HepG2 (cell line): ENCODE data around the gene KIF25. TPM values are rescaled to one million over a fixed set of nuclear protein-coding genes. Genes with fewer than 3 reads are reported as not detected.

Experiments used
- BATF2 ChIP-seq: sonication (generic); formaldehyde crosslinking; IDR thresholded peaks from 2 replicates; pipeline ENCODE4 v1.8.0; 2022; ENCODE audit warnings: mild to moderate bottlenecking, missing genetic modification reagents, moderate library complexity
- CHCHD3 ChIP-seq: sonication (generic); formaldehyde crosslinking; IDR thresholded peaks from 2 replicates; pipeline ENCODE4 v1.8.0; 2022; ENCODE audit warnings: mild to moderate bottlenecking, missing genetic modification reagents, moderate library complexity
- ELK4 ChIP-seq: sonication (generic); formaldehyde crosslinking; IDR thresholded peaks from 2 replicates; pipeline ENCODE4 v1.9.0; 2021; ENCODE audit warnings: missing genetic modification reagents, borderline replicate concordance
- FOXK2 ChIP-seq: fragments of 450-650 bp; IDR thresholded peaks from 2 replicates; pipeline ENCODE4 v1.6.1; 2016
- KDM2A ChIP-seq: sonication (generic); formaldehyde crosslinking; IDR thresholded peaks from 2 replicates; pipeline ENCODE4 v1.4.0; 2020; ENCODE audit warnings: low read depth, missing genetic modification reagents, borderline replicate concordance
- MYC ChIP-seq: sonication (generic); formaldehyde crosslinking; IDR thresholded peaks from 2 replicates; pipeline ENCODE4 v1.9.0; 2021; ENCODE audit warnings: missing genetic modification reagents, borderline replicate concordance
- PLSCR1 ChIP-seq: sonication (generic); formaldehyde crosslinking; IDR thresholded peaks from 2 replicates; pipeline ENCODE4 v1.5.0; 2020; ENCODE audit warnings: missing genetic modification reagents, mild to moderate bottlenecking, borderline replicate concordance
- RAD51 ChIP-seq: fragments of 450-650 bp; IDR thresholded peaks from 2 replicates; pipeline ENCODE4 v1.6.1; 2016; ENCODE audit warnings: borderline replicate concordance
- REXO4 ChIP-seq: sonication (generic); formaldehyde crosslinking; IDR thresholded peaks from 2 replicates; pipeline ENCODE4 v1.8.0; 2022; ENCODE audit warnings: missing genetic modification reagents, mild to moderate bottlenecking, borderline replicate concordance
- RORA ChIP-seq: sonication (generic); formaldehyde crosslinking; IDR thresholded peaks from 2 replicates; pipeline ENCODE4 v1.5.0; 2020; ENCODE audit warnings: mild to moderate bottlenecking, missing genetic modification reagents, moderate library complexity
- SAFB2 ChIP-seq: sonication (generic); formaldehyde crosslinking; IDR thresholded peaks from 2 replicates; pipeline ENCODE4 v1.5.1; 2020; ENCODE audit warnings: missing genetic modification reagents, low read depth, mild to moderate bottlenecking, borderline replicate concordance
- SKIL ChIP-seq: sonication (generic); formaldehyde crosslinking; IDR thresholded peaks from 2 replicates; pipeline ENCODE4 v1.8.0; 2022; ENCODE audit warnings: missing genetic modification reagents, mild to moderate bottlenecking, moderate library complexity, borderline replicate concordance
- SSRP1 ChIP-seq: IDR thresholded peaks from 2 replicates; pipeline ENCODE4 v1.6.1; 2016; ENCODE audit warnings: control low read depth
- SYNCRIP ChIP-seq: fragments of 200-400 bp; formaldehyde crosslinking; IDR thresholded peaks from 2 replicates; pipeline ENCODE4 v1.6.1; 2018; ENCODE audit warnings: mild to moderate bottlenecking, low read depth, low read length; ENCODE audit not compliant: insufficient read depth
- TOE1 ChIP-seq: sonication (generic); formaldehyde crosslinking; IDR thresholded peaks from 2 replicates; pipeline ENCODE4 v1.4.0; 2020; ENCODE audit warnings: mild to moderate bottlenecking, missing genetic modification reagents
- U2AF2 ChIP-seq: fragments of 200-400 bp; formaldehyde crosslinking; IDR thresholded peaks from 2 replicates; pipeline ENCODE4 v1.6.1; 2017; ENCODE audit warnings: low read depth, mild to moderate bottlenecking, low read length
- YY1 ChIP-seq: IDR thresholded peaks from 2 replicates; pipeline ENCODE4 v1.6.1; 2011; ENCODE audit warnings: low read length, low read depth, moderate library complexity, mild to moderate bottlenecking; ENCODE audit not compliant: insufficient read depth, insufficient replicate concordance
- ZKSCAN5 ChIP-seq: sonication (generic); formaldehyde crosslinking; IDR thresholded peaks from 2 replicates; pipeline ENCODE4 v1.5.1; 2020; ENCODE audit warnings: mild to moderate bottlenecking, missing genetic modification reagents
- ZNF33A ChIP-seq: sonication (generic); formaldehyde crosslinking; IDR thresholded peaks from 2 replicates; pipeline ENCODE4 v1.5.1; 2020; ENCODE audit warnings: missing genetic modification reagents, mild to moderate bottlenecking, moderate library complexity, borderline replicate concordance
- ZNF441 ChIP-seq: sonication (generic); formaldehyde crosslinking; IDR thresholded peaks from 2 replicates; pipeline ENCODE4 v1.7.0; 2021; ENCODE audit warnings: missing genetic modification reagents, borderline replicate concordance
- ZNF543 ChIP-seq: sonication (generic); formaldehyde crosslinking; IDR thresholded peaks from 2 replicates; pipeline ENCODE4 v1.4.0; 2020; ENCODE audit warnings: mild to moderate bottlenecking, missing genetic modification reagents
- ZNF629 ChIP-seq: sonication (generic); formaldehyde crosslinking; conservative IDR thresholded peaks from 2 replicates; pipeline ENCODE4 v1.5.0; 2020; ENCODE audit warnings: missing genetic modification reagents
- ZNF639 ChIP-seq: conservative IDR thresholded peaks from 2 replicates; pipeline ENCODE4 v1.6.1; 2018; ENCODE audit warnings: missing genetic modification reagents
- ZNF781 ChIP-seq: sonication (generic); formaldehyde crosslinking; IDR thresholded peaks from 2 replicates; pipeline ENCODE4 v1.5.1; 2020; ENCODE audit warnings: borderline replicate concordance, mild to moderate bottlenecking, missing genetic modification reagents; ENCODE audit errors: not compliant biosample characterization
- ZNF792 ChIP-seq: IDR thresholded peaks from 2 replicates; pipeline ENCODE4 v1.6.1; 2016
- ZSCAN21 ChIP-seq: sonication (generic); formaldehyde crosslinking; IDR thresholded peaks from 2 replicates; pipeline ENCODE4 v1.8.0; 2022; ENCODE audit warnings: mild to moderate bottlenecking, missing genetic modification reagents, moderate library complexity, borderline replicate concordance
- polyA plus RNA-seq, 8 experiments: library from polyadenylated mRNA; depleted of rRNA in 3 of 8; stranded (reverse) in 7 of 8; unstranded in 1 of 8; fragments of >200 nt; fragmentation: Illumina TruSeq in 4 of 8; extraction: Trizol in 4 of 8; gene quantifications; 2 replicates each; pipeline versions ENCODE4 v1.2.1 to v1.2.3, GENCODE V29; 2011 to 2016; ENCODE audit warnings: low read depth in 4 of 8, missing spikeins in 1 of 8, mixed read lengths in 1 of 8; ENCODE audit not compliant: insufficient read depth in 1 of 8
- total RNA-seq, 5 experiments: library from RNA; depleted of rRNA; stranded (reverse); fragments of >200 nt; fragmentation: Illumina TruSeq; extraction: Trizol; gene quantifications; 2 replicates each; pipeline ENCODE4 v1.2.3, GENCODE V29; 2016; ENCODE audit warnings: low read depth in 1 of 5

KIF25 gene
- total and polyA plus RNA-seq, 2 of the 13 experiments (the other 11 are each of a cell fraction or from before 2014, with no cell fraction given): not detected

GRCh38 chr6:168060521-168060931 is 63.1 kb downstream of the KIF25 start (continued):
- no peak for TF ChIP-seq ZNF33A
- TF ChIP-seq ZNF629: no peak
- no peak for TF ChIP-seq RAD51
- no peak for TF ChIP-seq SSRP1 (CRISPR knock-in tag)
- no peak for TF ChIP-seq FOXK2
- TF ChIP-seq YY1: peak; percentile 38
- TF ChIP-seq ZNF543 (CRISPR knock-in tag): no peak
- TF ChIP-seq BATF2 (CRISPR knock-in tag): no peak
- TF ChIP-seq SYNCRIP: no peak
- no peak for TF ChIP-seq RORA (CRISPR knock-in tag)
- no peak for TF ChIP-seq ZNF781
- no peak for TF ChIP-seq ELK4 (CRISPR knock-in tag)
- TF ChIP-seq ZNF792: no peak
- no peak for TF ChIP-seq CHCHD3 (CRISPR knock-in tag)
- TF ChIP-seq U2AF2: no peak
- no peak for TF ChIP-seq TOE1 (CRISPR knock-in tag)
- no peak for TF ChIP-seq ZKSCAN5 (CRISPR knock-in tag)
- 0 out of 2 replicates have a peak, but pooled peaks have one; percentile 18 for TF ChIP-seq SKIL
- no peak for TF ChIP-seq PLSCR1 (CRISPR knock-in tag)
- peak; percentile 41; the same call in 1 of the 2 replicates for TF ChIP-seq MYC (CRISPR knock-in tag)
- TF ChIP-seq ZSCAN21 (CRISPR knock-in tag): no peak; the same call in 1 of the 2 replicates
- no peak for TF ChIP-seq ZNF441
- peak; percentile 71; the same call in 1 of the 2 replicates for TF ChIP-seq KDM2A
- TF ChIP-seq ZNF639: no peak
- TF ChIP-seq SAFB2 (CRISPR knock-in tag): no peak
- no peak for TF ChIP-seq REXO4
